Measurements from ENCODE around the gene RPS6KA5.
A peak's percentile ranks its signal among the peaks of the same experiment; 100 is the strongest.
"Not testable (repeated sequence)": the region's sequence is repeated elsewhere in the genome, so short reads cannot be mapped to it uniquely, and the experiment has no call there.

Gene RPS6KA5

GRCh38 chr14:90827919-90828610 is 232.4 kb downstream of the RPS6KA5 start:
- peak; percentile 91 for DNase-seq

- not testable (repeated sequence) for DNase-seq
These were observed 236.9 kb downstream of the RPS6KA5 start for GRCh38 chr14:90823542-90823941.

- DNase-seq, result peak; percentile 76
These were observed 239.5 kb downstream of the RPS6KA5 start for GRCh38 chr14:90820958-90821357.

- no peak for DNase-seq
These were observed 240.6 kb downstream of the RPS6KA5 start for GRCh38 chr14:90819734-90820393.

- no peak for DNase-seq
These were observed 241.7 kb downstream of the RPS6KA5 start for GRCh38 chr14:90818715-90819114.

- DNase-seq, result no peak
These were observed 243.6 kb downstream of the RPS6KA5 start for GRCh38 chr14:90816681-90817436.

GRCh38 chr14:90815822-90816662 is 244.4 kb downstream of the RPS6KA5 start, which contains the start of gene TTC7B:
TTC7B (minus strand) TSS chr14:90816430; CDS start chr14:90816295, 135 bp downstream.
- peak; percentile 42 for DNase-seq

- no peak for DNase-seq
These were observed 244.9 kb downstream of the RPS6KA5 start for GRCh38 chr14:90815572-90815821.

GRCh38 chr14:90814806-90815571 is 245.5 kb downstream of the RPS6KA5 start:
- DNase-seq, result no peak

GRCh38 chr14:90813442-90813841 is 247.0 kb downstream of the RPS6KA5 start:
- no peak for DNase-seq

- DNase-seq, result no peak
These were observed 248.3 kb downstream of the RPS6KA5 start for GRCh38 chr14:90812109-90812508.

- no peak for DNase-seq
These were observed 248.8 kb downstream of the RPS6KA5 start for GRCh38 chr14:90811641-90812040.

GRCh38 chr14:90810806-90811205 is 249.6 kb downstream of the RPS6KA5 start:
- no peak for DNase-seq

GRCh38 chr14:90809530-90810312 is 250.7 kb downstream of the RPS6KA5 start:
- no peak for DNase-seq

- no peak for DNase-seq
These were observed 251.5 kb downstream of the RPS6KA5 start for GRCh38 chr14:90808759-90809529.

- DNase-seq, result no peak
These were observed 253.4 kb downstream of the RPS6KA5 start for GRCh38 chr14:90807060-90807459.

- no peak for DNase-seq
These were observed 254.5 kb downstream of the RPS6KA5 start for GRCh38 chr14:90805662-90806540.

- no peak for DNase-seq
These were observed 255.4 kb downstream of the RPS6KA5 start for GRCh38 chr14:90805084-90805391.

- no peak for DNase-seq
These were observed 256.0 kb downstream of the RPS6KA5 start for GRCh38 chr14:90804292-90805083.

Measured in CD4-positive, alpha-beta T cell treated with Interleukin-6 for 4 hours (primary cell).